ENCODE results near the gene LAG3. TPM values are rescaled to one million over a fixed set of nuclear protein-coding genes. Genes with fewer than 3 reads are reported as not detected.

Gene LAG3
- total RNA-seq, 1 experiment from 2014 or later, result 2.2 TPM

DNA sequence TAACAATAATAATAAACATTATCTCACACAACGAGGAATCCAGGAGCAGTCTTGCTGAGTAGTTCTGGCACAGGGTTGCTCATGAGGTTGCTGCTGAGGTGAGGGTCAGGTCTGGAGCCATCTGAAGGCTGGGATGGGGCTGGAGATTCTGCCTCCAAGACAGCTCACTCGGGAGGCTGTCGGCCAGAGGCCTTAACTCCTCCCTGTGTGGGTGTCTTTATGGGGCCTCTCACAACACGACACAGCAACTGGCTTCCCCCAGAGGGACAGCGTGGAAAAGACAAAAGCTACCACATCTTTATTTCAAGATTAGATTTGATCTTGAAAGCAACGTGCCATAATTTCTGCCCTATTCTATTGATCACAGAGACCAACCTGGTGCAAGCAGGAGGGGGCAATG is 9.8 kb downstream of the LAG3 start:
- no peak overlapping the region for H4K8ac ChIP-seq (replicated peaks; ENCODE audit: insufficient read length, low read depth, low read length)
- peaks cover 10% of the 10 kb centered on the region for H3K23me2 ChIP-seq (ENCODE audit: insufficient read length, low read depth, low read length, poor library complexity, severe bottlenecking)
- H2AFZ ChIP-seq (ENCODE audit: low read length), result no peak overlapping the region
- no peak overlapping the region for H3K56ac ChIP-seq (ENCODE audit: insufficient read length, low read depth, low read length)
- no peak overlapping the region for H2BK15ac ChIP-seq (ENCODE audit: low read depth, low read length)
- no peak overlapping the region for H3K14ac ChIP-seq (ENCODE audit: insufficient read depth, low read length)
- H3K27me3 ChIP-seq (ENCODE audit: insufficient read depth, low read length), result peaks cover under 1% of the 10 kb centered on the region; the same call in 1 of the 2 replicates
- H3K23ac ChIP-seq (ENCODE audit: insufficient read length, low read depth, low read length), result no peak overlapping the region
- H2AK5ac ChIP-seq (ENCODE audit: insufficient read length, low read length), result no peak overlapping the region
- no peak overlapping the region for H3K9ac ChIP-seq (ENCODE audit: extremely low read depth, insufficient read length, low read length)
- TF ChIP-seq, protein P1, sequence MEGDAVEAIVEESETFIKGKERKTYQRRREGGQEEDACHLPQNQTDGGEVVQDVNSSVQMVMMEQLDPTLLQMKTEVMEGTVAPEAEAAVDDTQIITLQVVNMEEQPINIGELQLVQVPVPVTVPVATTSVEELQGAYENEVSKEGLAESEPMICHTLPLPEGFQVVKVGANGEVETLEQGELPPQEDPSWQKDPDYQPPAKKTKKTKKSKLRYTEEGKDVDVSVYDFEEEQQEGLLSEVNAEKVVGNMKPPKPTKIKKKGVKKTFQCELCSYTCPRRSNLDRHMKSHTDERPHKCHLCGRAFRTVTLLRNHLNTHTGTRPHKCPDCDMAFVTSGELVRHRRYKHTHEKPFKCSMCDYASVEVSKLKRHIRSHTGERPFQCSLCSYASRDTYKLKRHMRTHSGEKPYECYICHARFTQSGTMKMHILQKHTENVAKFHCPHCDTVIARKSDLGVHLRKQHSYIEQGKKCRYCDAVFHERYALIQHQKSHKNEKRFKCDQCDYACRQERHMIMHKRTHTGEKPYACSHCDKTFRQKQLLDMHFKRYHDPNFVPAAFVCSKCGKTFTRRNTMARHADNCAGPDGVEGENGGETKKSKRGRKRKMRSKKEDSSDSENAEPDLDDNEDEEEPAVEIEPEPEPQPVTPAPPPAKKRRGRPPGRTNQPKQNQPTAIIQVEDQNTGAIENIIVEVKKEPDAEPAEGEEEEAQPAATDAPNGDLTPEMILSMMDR (conservative IDR thresholded peaks at IDR 0.05), result no peak
- no peak for DNase-seq
- no peak overlapping the region for H3K4me3 Mint-ChIP-seq
- H3K27ac Mint-ChIP-seq, result no peak overlapping the region
- no peak overlapping the region for H4K91ac ChIP-seq (ENCODE audit: insufficient read length, low read depth, low read length)
- H3K9me3 Mint-ChIP-seq, result no peaks in the 10 kb centered on the region
- H3K4me1 ChIP-seq (ENCODE audit: insufficient read depth, low read length), result peaks cover 2% of the 10 kb centered on the region; the same call in 1 of the 2 replicates
- no peaks in the 10 kb centered on the region for H4K20me1 ChIP-seq (ENCODE audit: control insufficient read depth, insufficient read depth, insufficient read length)
- H3K9me3 ChIP-seq (ENCODE audit: control insufficient read depth, low read depth, low read length), result no peaks in the 10 kb centered on the region
- H2BK5ac ChIP-seq (ENCODE audit: insufficient read length, low read length), result no peak overlapping the region
- WGBS (ENCODE audit: extremely low coverage, insufficient read length, low lambda C conversion rate), result no CpG with 5 or more reads among the region's 6 CpGs
- H3K4ac ChIP-seq (ENCODE audit: low read depth, low read length), result no peak overlapping the region
- no peak overlapping the region for H3K4me2 ChIP-seq (ENCODE audit: insufficient read depth, insufficient read length, low read length)
- no peaks in the 10 kb centered on the region; a peak in 1 of 7 replicates for H3K36me3 Mint-ChIP-seq (ENCODE audit: insufficient read depth in 1 of 3, low read depth in 3 of 3)
- H2BK120ac ChIP-seq (ENCODE audit: low read depth, low read length, poor library complexity, severe bottlenecking), result no peak overlapping the region
- H3K4me1 Mint-ChIP-seq, result peaks cover 36 to 37% of the 10 kb centered on the region in 2 experiments
- no peak overlapping the region for H2BK12ac ChIP-seq (ENCODE audit: insufficient read length, low read depth, low read length)
- H2BK20ac ChIP-seq (ENCODE audit: low read depth, low read length, poor library complexity, severe bottlenecking), result no peak overlapping the region
- no peaks in the 10 kb centered on the region for H3K79me2 ChIP-seq (ENCODE audit: insufficient read depth, low read length)
- no peak overlapping the region for H3K27ac ChIP-seq (ENCODE audit: insufficient read length, low read depth, low read length)
- peaks cover 24% of the 10 kb centered on the region for H3K27me3 Mint-ChIP-seq (ENCODE audit: low read depth)
- no peaks in the 10 kb centered on the region for H3K79me1 ChIP-seq (ENCODE audit: insufficient read depth, low read depth, low read length, poor library complexity, severe bottlenecking)
- H4K5ac ChIP-seq (ENCODE audit: insufficient read length, low read depth, low read length), result no peak overlapping the region
- no peak overlapping the region for H3K18ac ChIP-seq (ENCODE audit: insufficient read length, low read depth, low read length)
- no peak overlapping the region for H3T11ph ChIP-seq (ENCODE audit: low read length)
